NK-92 (cell line): ENCODE results near the gene SELENOO.

Experiments used
- DNase-seq: peaks from one replicate; lab custom pipeline; 2025; ENCODE audit not compliant: unreplicated experiment; lab: John Stamatoyannopoulos, UW

SELENOO gene

DNA sequence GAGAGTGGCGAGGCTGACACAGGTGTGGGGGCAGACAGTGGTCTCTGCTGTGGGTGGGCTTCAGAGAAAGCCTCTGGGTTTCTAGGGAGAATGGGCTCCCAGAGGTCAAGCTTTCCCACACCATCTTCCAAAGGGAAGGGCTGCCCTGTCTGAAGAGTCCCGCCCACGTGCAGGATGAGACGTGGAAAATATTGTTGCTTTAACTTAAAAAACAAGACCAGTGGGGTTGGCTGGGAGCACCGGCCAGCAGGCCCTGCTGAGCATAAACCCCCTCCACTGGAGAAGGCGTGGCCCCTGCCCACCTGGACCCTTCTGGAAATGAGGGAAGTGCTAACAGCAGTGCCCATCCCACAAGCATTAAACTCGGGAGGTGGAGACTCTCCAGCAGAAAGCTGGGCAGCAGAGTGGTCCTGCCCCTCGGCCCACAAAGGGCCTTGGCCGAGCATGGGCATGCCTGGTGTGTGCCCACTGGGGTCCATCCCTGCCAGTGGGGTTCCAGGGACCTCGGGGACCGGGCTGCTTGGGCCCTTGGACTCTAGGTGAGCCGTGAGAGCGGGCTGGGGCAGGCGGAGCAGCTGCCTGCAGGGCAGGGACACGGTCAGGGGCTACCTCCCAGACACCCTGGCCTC, 15.4 kb downstream of the SELENOO start:
- DNase-seq = no peak

GRCh38 chr22:50216684-50217520, 16.1 kb downstream of the SELENOO start:
- no peak for DNase-seq

DNA sequence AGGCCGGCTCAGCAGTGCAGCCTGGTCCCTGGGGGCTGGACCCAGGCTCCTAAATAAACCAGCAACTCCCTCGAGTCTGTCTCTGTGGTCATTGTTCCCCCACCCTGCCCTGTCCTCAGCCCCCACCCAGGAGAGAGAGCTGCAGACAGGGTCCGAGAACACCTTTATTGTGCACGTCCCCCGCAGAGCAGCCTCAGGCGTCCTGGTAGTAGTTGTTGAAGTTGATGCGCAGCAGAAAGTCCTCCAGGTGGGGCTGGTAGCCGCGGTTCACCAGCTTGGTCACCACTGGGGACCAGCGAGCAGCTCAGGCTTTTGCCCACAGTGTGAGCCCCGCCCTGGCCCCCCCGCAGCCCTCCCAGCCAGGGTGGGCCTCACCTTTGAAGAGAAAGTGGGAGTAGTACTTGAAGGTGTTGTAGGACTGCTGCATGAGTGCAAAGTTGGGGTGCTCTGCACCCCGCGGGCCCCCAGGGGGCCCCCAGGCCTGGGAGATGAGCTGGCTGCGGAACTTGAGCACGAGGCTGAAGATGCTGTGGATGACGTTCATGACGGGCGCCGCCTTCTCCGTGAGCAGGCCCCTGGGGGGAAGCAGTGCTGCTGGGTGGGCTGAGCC, 16.8 kb downstream of the SELENOO start:
- no peak for DNase-seq

DNA sequence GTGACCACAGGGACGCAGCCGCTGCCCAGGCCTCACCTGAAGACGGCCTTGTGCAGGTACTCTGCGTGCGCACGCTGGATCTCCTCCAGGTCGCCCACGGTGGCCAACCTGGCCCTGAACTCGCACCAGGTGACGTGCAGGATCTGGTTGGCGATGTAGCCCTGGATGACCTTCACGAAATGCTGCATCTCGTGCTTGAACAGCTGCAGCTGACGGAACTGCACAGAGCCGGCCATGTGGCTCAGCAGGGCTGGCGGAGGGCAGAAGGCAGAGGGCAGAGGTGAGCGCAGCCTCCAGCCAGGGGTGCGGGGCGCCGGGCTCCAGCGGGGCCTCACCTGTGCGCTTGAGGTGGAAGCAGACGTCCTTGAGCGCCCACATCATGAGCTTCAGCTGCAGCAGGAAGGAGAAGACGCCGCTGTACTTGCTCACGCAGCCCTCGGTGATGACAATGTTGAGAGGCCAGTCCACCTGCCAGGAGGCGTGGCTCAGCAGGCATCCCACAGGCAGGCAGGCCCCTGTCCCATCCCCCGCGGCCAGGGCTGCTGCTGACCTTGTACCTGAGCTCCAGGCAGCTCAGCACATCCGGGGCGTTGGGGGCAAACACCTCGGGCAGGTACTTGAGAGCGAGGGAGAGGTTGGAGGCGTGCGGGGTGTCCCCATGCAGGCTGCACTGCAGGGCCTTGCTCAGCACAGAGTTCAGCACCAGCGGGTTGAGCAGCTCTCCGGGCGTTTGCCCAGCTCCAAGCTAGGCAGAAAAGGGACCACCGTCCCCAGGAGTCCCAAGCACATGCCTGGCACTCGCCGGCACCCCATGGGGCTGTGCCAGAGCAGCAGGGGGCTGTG, 17.6 kb downstream of the SELENOO start:
- DNase-seq = no peak

DNA sequence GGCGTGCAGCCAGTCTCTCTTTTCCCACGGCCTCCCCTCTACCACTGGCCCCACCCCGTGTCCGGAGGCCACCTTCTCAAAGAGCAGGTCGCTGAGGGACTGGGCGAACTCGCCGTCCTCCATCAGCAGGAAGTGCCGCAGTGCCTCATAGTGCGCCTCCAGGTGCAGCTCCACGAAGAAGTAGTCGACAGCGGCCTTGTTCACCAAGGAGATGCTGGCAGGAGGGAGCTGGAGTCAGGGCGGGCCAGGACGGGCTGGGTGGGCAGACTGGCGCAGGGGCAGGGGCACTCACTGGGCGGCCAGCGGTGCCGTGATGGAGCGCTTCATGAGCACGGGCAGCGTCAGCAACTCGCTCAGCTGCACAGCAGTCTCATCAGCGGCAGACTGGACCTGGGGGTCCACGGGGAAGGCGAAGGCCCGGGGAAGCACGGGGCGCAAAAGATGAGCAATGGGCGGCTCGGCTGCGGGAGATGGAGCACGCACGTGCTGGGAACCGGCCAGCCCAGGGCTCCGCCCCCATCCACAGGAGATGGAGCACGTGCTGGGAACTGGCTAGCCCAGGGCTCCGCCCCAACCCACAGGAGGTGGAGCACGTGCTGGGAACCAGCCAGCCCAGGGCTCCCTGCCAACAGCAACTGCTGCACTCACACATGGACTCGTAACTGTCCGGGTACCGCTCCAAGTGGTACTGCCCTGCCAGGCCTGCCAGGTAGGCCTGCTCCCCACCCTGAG, 18.4 kb downstream of the SELENOO start:
- no peak for DNase-seq

DNA sequence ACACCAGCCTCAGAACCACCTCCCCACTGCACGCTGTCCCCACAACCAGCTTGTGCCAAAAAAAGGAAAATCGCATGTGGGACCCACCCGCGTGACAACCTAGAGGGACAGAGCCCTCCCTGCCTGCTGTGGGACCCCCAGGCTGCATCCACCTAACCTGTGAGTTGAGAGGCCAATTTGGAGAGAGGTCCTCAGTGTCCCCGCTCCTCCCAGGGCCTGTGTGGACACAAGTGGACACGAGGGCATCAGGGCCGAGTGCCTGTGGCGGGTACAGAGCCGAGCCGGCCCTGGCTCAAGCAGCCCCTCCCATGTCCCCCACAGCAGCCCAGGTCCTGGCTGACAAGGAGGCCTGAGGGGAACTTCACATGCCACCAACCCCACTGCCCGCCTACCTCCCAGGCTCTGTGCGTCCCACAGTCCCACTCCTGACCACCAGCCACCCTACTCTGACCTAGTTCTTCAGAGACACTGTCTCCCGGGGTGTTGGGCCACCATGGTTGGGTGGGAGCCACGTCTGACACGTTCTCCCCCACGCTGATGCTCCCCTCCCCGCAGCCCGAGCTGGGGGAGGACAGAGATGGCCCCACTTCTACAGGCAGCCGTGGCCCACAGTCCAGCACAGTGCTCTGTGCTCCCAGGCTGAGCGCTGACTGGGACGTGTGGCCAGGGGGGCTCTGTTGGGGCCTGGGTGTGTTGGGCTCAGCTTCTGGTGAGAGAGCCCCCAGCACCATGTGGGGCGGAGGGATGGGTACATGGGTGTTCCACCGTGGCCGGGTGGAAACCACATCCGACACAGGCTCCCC, 19.2 kb downstream of the SELENOO start:
- DNase-seq = no peak

DNA sequence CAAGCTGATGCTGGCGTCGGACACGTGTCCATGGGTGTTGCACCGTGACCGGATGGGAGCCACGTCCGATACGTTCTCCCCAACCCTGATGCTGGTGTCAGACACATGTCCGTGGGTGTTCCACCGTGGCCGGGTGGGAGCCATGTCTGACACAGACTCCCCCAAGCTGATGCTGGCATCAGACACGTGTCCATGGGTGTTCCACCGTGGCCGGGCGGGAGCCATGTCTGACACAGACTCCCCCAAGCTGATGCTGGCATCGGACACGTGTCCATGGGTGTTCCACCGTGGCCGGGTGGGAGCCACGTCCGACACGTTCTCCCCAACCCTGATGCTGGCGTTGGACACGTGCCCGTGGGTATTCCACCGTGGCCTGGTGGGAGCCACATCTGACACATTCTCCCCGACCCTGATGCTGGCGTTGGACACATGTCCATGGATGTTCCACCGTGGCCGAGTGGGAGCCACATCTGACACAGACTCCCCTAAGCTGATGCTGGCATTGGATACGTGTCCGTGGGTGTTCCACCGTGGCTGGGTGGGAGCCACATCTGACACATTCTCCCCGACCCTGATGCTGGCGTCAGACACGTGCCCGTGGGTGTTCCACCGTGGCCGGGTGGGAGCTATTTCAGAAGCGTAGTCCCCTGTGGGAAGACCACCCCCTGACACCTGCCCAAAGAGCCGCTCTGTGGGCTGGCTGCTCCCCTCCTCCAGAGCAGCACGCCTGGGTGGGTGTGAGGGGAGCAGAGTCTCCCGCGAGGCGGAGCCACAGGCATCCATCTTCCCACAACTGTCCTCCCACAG, 20.0 kb downstream of the SELENOO start:
- no peak for DNase-seq

DNA sequence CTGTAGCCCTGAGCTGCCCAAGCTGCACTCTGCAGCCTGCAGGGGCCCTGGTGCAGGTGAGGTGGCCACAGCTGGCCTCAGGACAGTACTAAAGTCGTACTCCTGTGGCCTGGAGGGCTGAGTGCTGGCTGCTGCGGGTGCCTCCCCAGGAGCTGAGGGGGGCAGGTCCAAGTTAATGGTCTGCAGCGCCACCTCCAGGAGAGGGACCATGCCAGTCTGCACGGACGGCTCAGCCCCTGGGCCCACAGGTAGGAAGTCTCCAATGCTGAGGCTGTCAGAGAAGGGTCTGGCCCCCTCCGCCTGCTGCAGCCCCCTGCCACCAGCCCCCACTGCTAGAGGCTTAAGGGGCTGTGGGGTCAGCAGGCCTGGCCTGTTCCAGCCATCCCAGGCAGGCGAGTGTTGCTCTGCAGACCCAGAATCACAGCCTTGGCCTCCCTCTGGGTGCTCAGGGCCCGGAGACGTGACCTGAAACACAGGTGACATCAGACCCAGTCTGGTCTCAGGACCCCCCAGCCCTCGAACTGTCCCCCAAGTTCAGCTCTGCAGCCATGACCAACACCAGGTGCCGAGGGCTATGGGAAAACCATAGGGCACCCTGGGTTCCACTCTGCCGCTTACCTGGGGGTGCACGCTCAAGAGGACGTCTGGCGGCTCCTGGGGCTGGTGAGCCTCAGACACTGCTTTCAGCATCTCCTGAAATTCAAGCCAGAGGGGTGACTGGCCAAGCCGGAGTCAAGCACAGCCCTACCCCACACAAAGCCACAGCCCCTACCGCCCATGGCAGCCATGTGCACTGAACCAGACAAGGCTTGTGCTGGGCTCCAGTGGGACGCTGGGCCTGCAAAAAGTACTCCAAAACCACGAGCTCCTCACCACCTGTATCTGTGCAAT, 20.8 kb downstream of the SELENOO start:
- DNase-seq = no peak

DNA sequence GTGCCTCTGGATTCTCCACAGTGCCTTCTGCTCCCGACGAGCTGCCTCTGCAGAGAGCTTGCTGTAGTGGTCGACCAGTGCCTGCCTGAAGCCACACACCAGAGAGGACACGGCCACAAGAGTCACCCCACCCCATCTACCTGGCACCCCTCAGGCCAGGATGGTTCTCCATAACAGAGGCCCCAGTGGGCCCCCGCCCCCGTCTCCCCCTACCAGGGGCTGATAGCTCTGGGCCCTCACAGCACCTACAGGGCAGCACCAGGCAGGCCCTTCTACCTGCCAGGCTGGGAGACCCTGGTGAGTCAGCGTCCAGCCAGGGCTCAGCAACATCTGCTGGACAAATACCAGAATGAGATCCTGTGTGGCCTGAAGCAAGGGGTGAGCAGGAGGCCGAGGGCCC, 21.7 kb downstream of the SELENOO start:
- DNase-seq = no peak

- DNase-seq = no peak
Measured at GRCh38 chr22:50224071-50224470, 23.3 kb downstream of the SELENOO start.

DNA sequence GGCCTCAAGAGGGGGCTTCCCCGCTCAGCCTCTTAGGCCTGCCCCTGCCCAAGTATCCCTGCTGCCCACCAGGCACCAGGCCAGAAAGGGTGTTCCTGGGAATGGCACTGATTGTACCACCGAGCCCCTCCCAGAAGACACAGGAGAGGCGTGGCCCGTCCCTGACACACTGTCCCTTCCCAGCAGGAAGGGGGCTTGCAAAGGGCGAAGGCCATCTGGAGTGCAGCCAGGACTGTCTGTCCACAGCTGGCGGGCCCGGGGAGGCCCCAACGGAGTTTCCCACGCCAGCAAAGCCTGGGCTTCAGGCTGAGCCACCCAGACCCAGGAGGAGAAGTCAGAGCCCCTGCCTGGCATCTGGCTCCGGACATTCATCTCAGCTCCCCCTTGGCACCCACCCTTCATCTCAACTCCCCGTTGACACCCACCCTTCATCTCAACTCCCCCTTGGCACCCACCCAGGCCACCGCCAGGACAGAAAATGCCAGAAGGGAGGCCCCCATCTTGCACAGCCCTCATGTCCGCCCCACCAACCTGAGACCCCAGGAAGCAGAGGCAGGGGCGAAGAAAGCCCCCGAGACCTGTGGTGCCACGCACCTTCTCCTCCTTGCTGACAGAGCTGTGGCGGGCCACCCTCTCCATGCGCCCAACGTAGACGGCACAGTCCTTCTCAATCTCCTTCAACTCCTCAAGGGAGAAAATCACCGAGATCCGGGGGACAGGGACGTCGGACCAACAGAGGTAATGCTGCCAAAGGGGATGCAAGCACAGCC, 24.6 kb downstream of the SELENOO start:
- no peak for DNase-seq

DNA sequence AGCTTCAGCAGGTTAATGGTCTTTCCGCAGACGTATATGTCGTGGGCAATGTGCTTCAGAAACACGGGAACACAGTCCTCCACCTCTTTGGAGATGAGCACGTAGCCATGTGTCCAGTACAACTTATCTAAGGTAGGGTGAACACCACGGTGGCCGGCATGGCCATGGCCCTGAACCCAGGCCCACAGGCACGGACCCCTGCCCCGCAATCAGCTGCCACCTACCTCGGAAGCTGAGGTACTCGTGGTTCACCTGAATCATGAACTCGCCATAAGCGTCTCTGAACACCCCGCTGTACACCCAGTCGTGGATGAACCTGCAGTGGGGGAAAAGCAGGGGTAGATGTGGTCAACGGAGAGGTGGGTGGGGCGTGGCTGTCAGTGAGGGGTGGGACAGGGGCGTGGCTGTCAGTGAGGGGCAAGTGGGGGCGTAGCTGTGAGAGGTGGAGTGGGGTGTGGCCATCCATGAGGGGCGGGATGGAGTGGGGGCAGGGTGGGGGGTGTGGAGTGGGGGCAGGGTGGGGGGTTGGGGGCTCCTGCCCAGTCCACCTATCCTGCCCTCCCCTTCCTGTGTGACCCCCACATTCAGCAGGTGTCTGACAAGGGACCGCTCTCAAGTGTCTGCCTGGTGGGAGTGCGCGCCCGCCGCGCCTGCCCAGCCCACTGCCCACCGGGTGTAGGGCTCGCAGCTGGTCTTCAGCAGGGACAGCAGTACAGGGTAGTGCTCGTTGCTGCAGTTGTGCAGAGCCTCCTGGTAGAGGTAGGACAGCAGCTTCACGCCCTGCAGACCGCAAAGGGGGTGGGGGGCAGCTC, 25.5 kb downstream of the SELENOO start:
- no peak for DNase-seq

DNA sequence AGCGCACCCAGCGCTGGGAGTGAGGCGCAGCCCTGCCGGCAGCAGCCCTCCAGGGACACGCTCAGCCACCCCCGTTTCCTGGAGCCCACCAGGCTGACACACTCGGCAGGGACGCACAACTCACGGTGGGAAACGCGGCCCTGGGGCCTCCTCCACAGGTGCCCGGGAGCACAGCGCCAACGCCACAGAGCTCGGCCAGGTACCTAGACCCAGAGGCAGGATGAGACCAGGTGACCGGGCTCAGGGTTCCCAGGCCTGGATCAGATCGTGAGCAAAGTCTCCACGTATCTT, 26.0 kb downstream of the SELENOO start:
- DNase-seq = no peak

GRCh38 chr22:50227579-50228215, 26.9 kb downstream of the SELENOO start:
- no peak for DNase-seq

GRCh38 chr22:50228366-50228765, 27.6 kb downstream of the SELENOO start:
- DNase-seq = no peak

DNA sequence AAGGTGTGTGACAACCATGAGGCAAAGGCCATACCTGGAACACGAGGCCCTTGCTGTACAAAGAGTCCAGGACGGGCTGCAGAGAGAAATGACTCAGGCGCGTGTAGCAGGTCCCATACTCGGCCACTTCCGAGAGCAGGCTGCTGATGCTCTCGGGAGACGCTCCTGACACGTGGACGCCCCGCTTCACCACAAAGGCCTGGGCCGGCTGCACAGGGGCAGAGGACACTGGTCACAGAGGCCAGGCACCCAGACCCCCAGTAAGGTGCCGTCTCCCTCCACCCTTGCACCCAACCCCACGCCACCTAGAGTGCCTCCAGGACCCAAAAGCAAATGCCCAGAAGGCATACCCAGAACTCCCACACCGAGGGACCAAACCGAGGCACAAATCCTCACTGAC, 28.6 kb downstream of the SELENOO start:
- DNase-seq = no peak
